Measurements from ENCODE around the gene NLRP14.

GRCh38 chr11:7115780-7116179 is 95.5 kb downstream of the NLRP14 start:
- TF ChIP-seq CTCF (IDR thresholded peaks at IDR 0.05; ENCODE audit: borderline replicate concordance, extremely low read depth, low read length, poor library complexity, severe bottlenecking) (no peak), EZH2 (IDR thresholded peaks at IDR 0.05; ENCODE audit: borderline replicate concordance, low read depth, low read length, severe bottlenecking) (no peak)

Measured in DND-41 (cell line).